H1 (cell line): Measurements from ENCODE around the gene TTC29. TPM values are rescaled to one million over a fixed set of nuclear protein-coding genes. Genes with fewer than 3 reads are reported as not detected.

ENCODE experiments used
- CTCF ChIA-PET: fragments of 300-600 bp; sonication (Branson Sonifier 250); formaldehyde crosslinking; loops from one replicate; lab custom pipeline; 2021; ENCODE audit not compliant: partially characterized antibody; lab: Charles Lee
- POLR2A ChIA-PET: fragments of 300-600 bp; sonication (Branson Sonifier 250); formaldehyde crosslinking; loops from one replicate; lab custom pipeline; 2021; ENCODE audit warnings: inconsistent platforms; ENCODE audit not compliant: partially characterized antibody; lab: Charles Lee
- DNase-seq, 2 experiments: peaks; one replicate each; pipeline versions ENCODE4 v3.0.0 to v3.0.0-alpha.2; 2010 to 2022; ENCODE audit warnings: low spot score in 2 of 2, low read depth in 1 of 2, mixed read lengths in 1 of 2
- FAIRE-seq: peaks from 2 replicates; lab custom pipeline; 2011; peaks lifted over from hg19 to GRCh38; lab: Jason Lieb, UNC
- H2AFZ ChIP-seq: 2 replicates; pipeline ENCODE4 v1.8.1; 2012; ENCODE audit warnings: low read length, inconsistent platforms
- H2AK5ac ChIP-seq: 2 replicates; pipeline ENCODE4 v1.6.1; 2013; ENCODE audit warnings: low read depth, low read length
- H2BK120ac ChIP-seq: replicated peaks from 2 replicates; pipeline ENCODE3; 2013; ENCODE audit warnings: low read depth, low read length, inconsistent platforms
- H2BK12ac ChIP-seq: 2 replicates; pipeline ENCODE4 v1.6.1; 2013; ENCODE audit warnings: low read depth, low read length
- H2BK15ac ChIP-seq: 2 replicates; pipeline ENCODE4 v1.6.1; 2013; ENCODE audit warnings: low read length
- H2BK20ac ChIP-seq: 2 replicates; pipeline ENCODE4 v1.6.1; 2013; ENCODE audit warnings: low read length
- H2BK5ac ChIP-seq: 2 replicates; pipeline ENCODE4 v1.6.1; 2013; ENCODE audit warnings: low read depth, low read length
- H3K14ac ChIP-seq: 2 replicates; pipeline ENCODE4 v1.6.1; 2013; ENCODE audit warnings: inconsistent platforms; ENCODE audit not compliant: insufficient read length
- H3K18ac ChIP-seq: 2 replicates; pipeline ENCODE4 v1.6.1; 2013; ENCODE audit warnings: low read length; ENCODE audit errors: extremely low read depth
- H3K23ac ChIP-seq: 2 replicates; pipeline ENCODE4 v1.6.1; 2013; ENCODE audit warnings: inconsistent platforms; ENCODE audit not compliant: insufficient read length
- H3K23me2 ChIP-seq: 2 replicates; pipeline ENCODE4 v1.6.1; 2013; ENCODE audit warnings: low read depth, low read length
- H3K27ac ChIP-seq: 2 replicates; pipeline ENCODE4 v1.6.1; 2011; ENCODE audit warnings: low read depth, low read length, inconsistent platforms
- H3K27me3 ChIP-seq, 4 experiments: replicated peaks in 1 of 4; 1 replicate in 1 of 4; 2 replicates in 3 of 4; pipeline versions ENCODE4 v1.6.1 to v1.8.1; 2011 to 2013; ENCODE audit warnings: low read length in 3 of 4, mild to moderate bottlenecking in 3 of 4, inconsistent platforms in 2 of 4, mixed read lengths in 2 of 4, moderate library complexity in 1 of 4; ENCODE audit not compliant: control insufficient read depth in 3 of 4, insufficient read depth in 3 of 4; ENCODE audit errors: extremely low read depth in 1 of 4
- H3K36me3 ChIP-seq, 4 experiments: 2 replicates each; pipeline versions ENCODE4 v1.6.1 to v1.8.1; 2011 to 2013; ENCODE audit warnings: mild to moderate bottlenecking in 4 of 4, low read length in 3 of 4, moderate library complexity in 2 of 4, control low read depth in 1 of 4, inconsistent platforms in 1 of 4; ENCODE audit not compliant: insufficient read depth in 4 of 4, control insufficient read depth in 2 of 4
- H3K4ac ChIP-seq: replicated peaks from 2 replicates; pipeline ENCODE3; 2013; ENCODE audit warnings: low read length, low read depth, mixed read lengths, inconsistent platforms; ENCODE audit not compliant: insufficient read length
- H3K4me1 ChIP-seq, 4 experiments: replicated peaks in 1 of 4; 1 replicate in 1 of 4; 2 replicates in 3 of 4; pipeline versions ENCODE4 v1.6.1 to v1.8.1; 2011 to 2013; ENCODE audit warnings: low read length in 3 of 4, inconsistent platforms in 2 of 4, mixed read lengths in 1 of 4; ENCODE audit not compliant: insufficient read depth in 4 of 4, control insufficient read depth in 3 of 4
- H3K4me2 ChIP-seq, 2 experiments: 2 replicates each; pipeline versions ENCODE4 v1.6.1 to v1.8.1; 2011 to 2013; ENCODE audit warnings: low read depth in 2 of 2, low read length in 2 of 2, control low read depth in 1 of 2, inconsistent platforms in 1 of 2, mild to moderate bottlenecking in 1 of 2; ENCODE audit not compliant: insufficient read depth in 1 of 2
- H3K4me3 ChIP-seq, 4 experiments: fragments of 200-600, 300-600 bp in 1 of 4; sonication (generic), shearing (Covaris generic), sonication (Bioruptor Twin) in 1 of 4; 2 replicates each; pipeline versions ENCODE4 v1.5.1 to v1.8.1; 2011 to 2016; ENCODE audit warnings: low read length in 4 of 4, low read depth in 3 of 4, control low read depth in 2 of 4, inconsistent platforms in 2 of 4, mild to moderate bottlenecking in 2 of 4, mixed read lengths in 1 of 4, moderate library complexity in 1 of 4; ENCODE audit not compliant: insufficient read depth in 2 of 4; ENCODE audit errors: extremely low read depth in 1 of 4
- H3K56ac ChIP-seq: replicated peaks from 2 replicates; pipeline ENCODE3; 2013; ENCODE audit warnings: low read depth, mild to moderate bottlenecking, mixed read lengths, low read length, inconsistent platforms; ENCODE audit not compliant: insufficient read length
- H3K79me1 ChIP-seq: 2 replicates; pipeline ENCODE4 v1.6.1; 2013; ENCODE audit warnings: low read depth, low read length, control low read depth
- H3K79me2 ChIP-seq, 2 experiments: 2 replicates each; pipeline versions ENCODE4 v1.6.1 to v1.8.1; 2012 to 2013; ENCODE audit warnings: low read length in 2 of 2, mild to moderate bottlenecking in 2 of 2, inconsistent platforms in 1 of 2; ENCODE audit not compliant: insufficient read depth in 2 of 2, control insufficient read depth in 1 of 2
- H3K9ac ChIP-seq, 4 experiments: replicated peaks in 1 of 4; 1 replicate in 1 of 4; 2 replicates in 3 of 4; pipeline versions ENCODE4 v1.6.1 to v1.8.1; 2011 to 2013; ENCODE audit warnings: low read depth in 3 of 4, low read length in 3 of 4, control low read depth in 2 of 4, mild to moderate bottlenecking in 2 of 4, moderate library complexity in 2 of 4, inconsistent platforms in 1 of 4; ENCODE audit errors: extremely low read depth in 1 of 4
- H3K9me3 ChIP-seq, 2 experiments: 2 replicates each; pipeline versions ENCODE4 v1.6.1 to v1.8.1; 2012 to 2013; ENCODE audit warnings: mild to moderate bottlenecking in 2 of 2, moderate library complexity in 2 of 2, control low read depth in 1 of 2, inconsistent platforms in 1 of 2, low read depth in 1 of 2, low read length in 1 of 2, mixed read lengths in 1 of 2; ENCODE audit not compliant: insufficient read depth in 2 of 2
- H4K20me1 ChIP-seq, 2 experiments: replicated peaks in 1 of 2; 2 replicates each; pipeline versions ENCODE3 to v1.8.1; 2011 to 2013; ENCODE audit warnings: inconsistent platforms in 2 of 2, low read length in 2 of 2, mild to moderate bottlenecking in 1 of 2; ENCODE audit not compliant: insufficient read depth in 2 of 2, control insufficient read depth in 1 of 2
- H4K5ac ChIP-seq: 2 replicates; pipeline ENCODE4 v1.6.1; 2013; ENCODE audit warnings: low read length, low read depth, mixed read lengths, inconsistent platforms; ENCODE audit not compliant: insufficient read length
- H4K8ac ChIP-seq: 2 replicates; pipeline ENCODE4 v1.8.0; 2013; ENCODE audit warnings: mild to moderate bottlenecking, moderate library complexity, low read length, inconsistent platforms; ENCODE audit not compliant: insufficient read depth; ENCODE audit errors: extremely low read depth
- H4K91ac ChIP-seq: replicated peaks from 2 replicates; pipeline ENCODE3; 2013; ENCODE audit warnings: low read length, mixed read lengths, inconsistent platforms; ENCODE audit not compliant: insufficient read length
- CBX8 ChIP-seq: fragments of 300-800, 300-1000 bp; sonication (generic); IDR thresholded peaks from 2 replicates; pipeline ENCODE4 v1.7.1; 2016; ENCODE audit warnings: low read depth, low read length, borderline replicate concordance
- POLR2A ChIP-seq, 2 experiments: IDR thresholded peaks; 1 replicate in 1 of 2; 2 replicates in 1 of 2; pipeline ENCODE4 v1.6.1; 2011; ENCODE audit warnings: low read depth in 2 of 2, low read length in 2 of 2, mild to moderate bottlenecking in 2 of 2; ENCODE audit errors: control extremely low read depth in 1 of 2
- SAP30 ChIP-seq: fragments of 300-600 bp; sonication (generic); IDR thresholded peaks from 2 replicates; pipeline ENCODE4 v1.7.1; 2012; ENCODE audit warnings: low read length, moderate library complexity, mild to moderate bottlenecking, inconsistent platforms; ENCODE audit not compliant: insufficient read depth, insufficient replicate concordance
- SIN3A ChIP-seq, 2 experiments: IDR thresholded peaks in 1 of 2; conservative IDR thresholded peaks in 1 of 2; 2 replicates each; pipeline ENCODE4 v1.6.1; 2011 to 2012; ENCODE audit warnings: low read length in 2 of 2, improper control_type of control experiment in 1 of 2, low read depth in 1 of 2, mild to moderate bottlenecking in 1 of 2
- SP4 ChIP-seq: IDR thresholded peaks from 2 replicates; pipeline ENCODE4 v1.6.1; 2012; ENCODE audit warnings: low read length, inconsistent platforms
- ZNF274 ChIP-seq: IDR thresholded peaks from 2 replicates; pipeline ENCODE4 v1.7.0; 2012; ENCODE audit warnings: low read length, borderline replicate concordance; ENCODE audit errors: extremely low read depth
- WGBS, 2 experiments: shearing (Covaris generic) in 1 of 2; methylation state at CpG; one replicate each; pipeline versions ENCODE4 v1.1.6 to v1.1.7; 2013 to 2015; ENCODE audit warnings: low lambda C conversion rate in 2 of 2, mixed read lengths in 2 of 2, inconsistent platforms in 1 of 2, low coverage in 1 of 2, missing lambda C conversion rate in 1 of 2; ENCODE audit not compliant: insufficient replicate concordance in 2 of 2, insufficient coverage in 1 of 2, insufficient read length in 1 of 2; ENCODE audit errors: extremely low coverage in 1 of 2, missing lambda C conversion rate in 1 of 2; 5-methylcytosine and 5-hydroxymethylcytosine counted together
- polyA plus RNA-seq, 7 experiments: library from polyadenylated mRNA; depleted of rRNA in 3 of 7; stranded (reverse) in 5 of 7; unstranded in 2 of 7; fragments of >200 nt in 5 of 7; fragments of 200-250 nt in 2 of 7; gene quantifications; 1 replicate in 5 of 7; 2 replicates in 1 of 7; 4 replicates in 1 of 7; pipeline versions ENCODE4 v1.2.1 to v1.2.3, GENCODE V29; 2011 to 2013; ENCODE audit warnings: missing spikeins in 2 of 7, mixed read lengths in 2 of 7
- total RNA-seq: library from RNA; stranded (reverse); fragmentation: NEBNext Ultra II Directional; extraction: Animal tissue kit (Norgen Biotek cat#: 25700); gene quantifications from 2 replicates; pipeline ENCODE4 v1.2.1, GENCODE V29; 2021

The TTC29 gene
- total and polyA plus RNA-seq, 2 of the 8 experiments (the other 6 are each of a cell fraction or from before 2014, with no cell fraction given) = 0.28 TPM; not detected in 1

DNA sequence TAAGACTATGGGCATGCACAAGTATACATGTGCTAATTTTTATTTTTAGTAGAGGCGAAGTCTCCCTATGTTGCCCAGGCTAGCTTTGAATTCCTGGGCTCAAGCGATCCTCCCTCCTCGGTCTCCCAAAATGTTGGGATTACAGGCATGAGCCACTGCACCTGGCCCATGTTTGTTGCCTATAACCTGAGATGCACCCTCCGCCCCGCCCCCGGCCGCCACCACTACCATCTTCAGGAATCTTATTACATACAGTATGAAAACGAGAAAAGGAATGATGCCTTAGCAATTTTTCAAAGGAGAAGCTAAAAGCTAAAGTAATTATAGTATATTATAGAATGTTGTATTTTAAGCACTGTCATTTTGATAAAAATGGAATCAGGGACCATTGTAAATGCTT, 245.8 kb downstream of the TTC29 start:
- ChIA-PET POLR2A (no interaction called here), CTCF (interaction anchor here (1.0 to 1.4 kb wide), 3 partner anchors 9 to 68 kb away, joined by 3 to 4 read pairs (median 3); no protein-coding TSS in a partner anchor)
- Histone ChIP-seq H3K4me3 (no peak overlapping the region), H3K4me1 (no peaks in the 10 kb centered on the region), H3K18ac (no peak overlapping the region), H2AFZ (no peak overlapping the region), H2AK5ac (no peak overlapping the region), H3K23ac (no peak overlapping the region), H3K14ac (no peak overlapping the region), H3K23me2 (no peaks in the 10 kb centered on the region), H4K8ac (no peak overlapping the region), H2BK5ac (no peak overlapping the region), H3K4ac (no peak overlapping the region), H3K79me2 (no peaks in the 10 kb centered on the region), H4K20me1 (no peaks in the 10 kb centered on the region), H3K27ac (no peak overlapping the region), H3K4me2 (no peak overlapping the region), H4K91ac (no peak overlapping the region), H3K9ac (no peak overlapping the region), H3K27me3 (no peaks in the 10 kb centered on the region), H2BK12ac (no peak overlapping the region), H2BK20ac (no peak overlapping the region), H4K5ac (no peak overlapping the region), H3K79me1 (no peaks in the 10 kb centered on the region), H2BK15ac (no peak overlapping the region), H3K36me3 (no peaks in the 10 kb centered on the region), H2BK120ac (no peak overlapping the region)
- WGBS, 2 experiments = 93% methylated on average over 8 of the region's 8 CpGs; no CpG with 5 or more reads in 1 of the 2 experiments
- FAIRE-seq (no peak), DNase-seq (no peak)
- TF ChIP-seq SP4 (no peak), ZNF274 (no peak), SIN3A (conservative IDR thresholded peaks at IDR 0.05 in 1 of 2, IDR thresholded peaks at IDR 0.05 in 1 of 2; ENCODE audit: low read depth in 1 of 2, low read length in 2 of 2) (no peak), POLR2A (IDR thresholded peaks at IDR 0.05; ENCODE audit: control extremely low read depth in 1 of 2, low read depth in 2 of 2, low read length in 2 of 2) (no peak), CBX8 (no peak), SAP30 (no peak)
- TF ChIP-seq, all 59 proteins: peak for 0
- Histone ChIP-seq H3K9me3 (no peaks in the 10 kb centered on the region), H3K56ac (no peak overlapping the region)
